Mesothelial cell of epicardium (in vitro differentiated cells): ENCODE results near the gene CLDN16. TPM values are rescaled to one million over a fixed set of nuclear protein-coding genes. Genes with fewer than 3 reads are reported as not detected.
A peak's percentile ranks its signal among the peaks of the same experiment; 100 is the strongest.

Experiments
- DNase-seq, 2 experiments: peaks; one replicate each; pipeline ENCODE4 v3.0.0; 2021; ENCODE audit warnings: low spot score in 2 of 2; ENCODE audit not compliant: unreplicated experiment in 2 of 2
- H3K27ac Mint-ChIP-seq: 2 replicates; pipeline ENCODE4 v1.8.0; 2021; ENCODE audit warnings: mixed read lengths
- H3K27me3 Mint-ChIP-seq: 2 replicates; pipeline ENCODE4 v1.8.0; 2021; ENCODE audit warnings: low read depth, mixed read lengths
- H3K36me3 Mint-ChIP-seq: 2 replicates; pipeline ENCODE4 v1.8.0; 2021; ENCODE audit warnings: mixed read lengths
- H3K4me1 Mint-ChIP-seq: 2 replicates; pipeline ENCODE4 v1.8.0; 2021; ENCODE audit warnings: mixed read lengths
- H3K4me3 Mint-ChIP-seq: 2 replicates; pipeline ENCODE4 v1.8.0; 2021; ENCODE audit warnings: mild to moderate bottlenecking, moderate library complexity, mixed read lengths
- H3K9me3 Mint-ChIP-seq: 2 replicates; pipeline ENCODE4 v1.8.0; 2021; ENCODE audit warnings: mixed read lengths
- total RNA-seq: library from RNA; stranded (reverse); gene quantifications from 3 replicates; pipeline ENCODE4 v1.2.1, GENCODE V29; 2021
- TF ChIP-seq, protein P1 (sequence below): fragments of 200-600 bp; sonication (generic); IDR thresholded peaks from one replicate; pipeline ENCODE4 v1.5.0; 2021; ENCODE audit warnings: antibody characterized with exemption; ENCODE audit not compliant: unreplicated experiment

CLDN16 gene
- total RNA-seq, 1 donor from 2014 or later: 0.11 TPM

DNA sequence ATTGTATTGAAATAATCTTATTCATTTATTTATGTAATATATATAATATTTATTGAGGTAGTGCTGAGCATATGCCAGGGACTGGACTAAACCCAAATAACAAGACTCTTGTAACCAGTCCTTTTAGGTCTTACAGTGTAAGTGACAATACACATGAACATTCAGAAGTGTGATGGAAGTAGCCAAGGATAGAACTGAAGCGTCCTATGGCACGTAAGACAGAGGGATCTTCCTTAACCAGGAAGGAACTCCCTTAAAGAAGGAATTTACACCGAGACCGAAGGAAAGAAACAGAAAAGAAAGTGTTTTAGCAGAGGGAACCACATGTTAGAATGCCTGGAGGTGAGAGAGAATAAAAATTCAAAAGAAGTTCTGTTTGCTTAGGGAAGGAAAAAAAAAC lies 42.1 kb upstream of the CLDN16 start:
- Mint-ChIP-seq H3K27ac (peak overlapping the region; percentile 16), H3K4me3 (no peak overlapping the region), H3K36me3 (peaks cover 3% of the 10 kb centered on the region), H3K4me1 (peaks cover 14% of the 10 kb centered on the region), H3K9me3 (peaks cover 27% of the 10 kb centered on the region), H3K27me3 (no peaks in the 10 kb centered on the region)
- TF ChIP-seq, protein P1, sequence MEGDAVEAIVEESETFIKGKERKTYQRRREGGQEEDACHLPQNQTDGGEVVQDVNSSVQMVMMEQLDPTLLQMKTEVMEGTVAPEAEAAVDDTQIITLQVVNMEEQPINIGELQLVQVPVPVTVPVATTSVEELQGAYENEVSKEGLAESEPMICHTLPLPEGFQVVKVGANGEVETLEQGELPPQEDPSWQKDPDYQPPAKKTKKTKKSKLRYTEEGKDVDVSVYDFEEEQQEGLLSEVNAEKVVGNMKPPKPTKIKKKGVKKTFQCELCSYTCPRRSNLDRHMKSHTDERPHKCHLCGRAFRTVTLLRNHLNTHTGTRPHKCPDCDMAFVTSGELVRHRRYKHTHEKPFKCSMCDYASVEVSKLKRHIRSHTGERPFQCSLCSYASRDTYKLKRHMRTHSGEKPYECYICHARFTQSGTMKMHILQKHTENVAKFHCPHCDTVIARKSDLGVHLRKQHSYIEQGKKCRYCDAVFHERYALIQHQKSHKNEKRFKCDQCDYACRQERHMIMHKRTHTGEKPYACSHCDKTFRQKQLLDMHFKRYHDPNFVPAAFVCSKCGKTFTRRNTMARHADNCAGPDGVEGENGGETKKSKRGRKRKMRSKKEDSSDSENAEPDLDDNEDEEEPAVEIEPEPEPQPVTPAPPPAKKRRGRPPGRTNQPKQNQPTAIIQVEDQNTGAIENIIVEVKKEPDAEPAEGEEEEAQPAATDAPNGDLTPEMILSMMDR: no peak
- no peak for DNase-seq

DNA sequence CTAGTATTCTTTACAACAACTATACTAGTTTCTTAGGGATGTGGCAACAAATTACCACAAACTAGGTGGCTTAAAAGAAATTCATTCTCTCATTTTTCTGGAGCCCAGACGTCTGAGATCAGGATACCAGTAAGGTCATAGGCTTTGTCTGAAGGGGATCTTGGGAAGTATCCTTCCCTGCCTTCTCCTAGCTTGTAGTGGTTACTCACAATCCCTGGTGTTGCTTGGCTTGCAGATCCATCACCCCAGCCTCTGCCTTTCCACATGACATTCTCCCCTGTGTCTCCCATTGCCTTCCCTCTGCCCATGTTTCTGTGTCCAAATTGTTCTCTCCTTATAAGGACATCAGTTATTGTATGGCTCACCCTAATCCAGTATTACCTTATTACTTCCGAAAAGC lies 41.4 kb upstream of the CLDN16 start:
- peaks cover 3% of the 10 kb centered on the region for H3K36me3 Mint-ChIP-seq
- no peak overlapping the region for H3K4me3 Mint-ChIP-seq
- H3K9me3 Mint-ChIP-seq: peaks cover 27% of the 10 kb centered on the region
- no peak overlapping the region for H3K27ac Mint-ChIP-seq
- no peaks in the 10 kb centered on the region for H3K27me3 Mint-ChIP-seq
- TF ChIP-seq, protein P1: no peak
- no peak for DNase-seq
- peaks cover 14% of the 10 kb centered on the region for H3K4me1 Mint-ChIP-seq

DNA sequence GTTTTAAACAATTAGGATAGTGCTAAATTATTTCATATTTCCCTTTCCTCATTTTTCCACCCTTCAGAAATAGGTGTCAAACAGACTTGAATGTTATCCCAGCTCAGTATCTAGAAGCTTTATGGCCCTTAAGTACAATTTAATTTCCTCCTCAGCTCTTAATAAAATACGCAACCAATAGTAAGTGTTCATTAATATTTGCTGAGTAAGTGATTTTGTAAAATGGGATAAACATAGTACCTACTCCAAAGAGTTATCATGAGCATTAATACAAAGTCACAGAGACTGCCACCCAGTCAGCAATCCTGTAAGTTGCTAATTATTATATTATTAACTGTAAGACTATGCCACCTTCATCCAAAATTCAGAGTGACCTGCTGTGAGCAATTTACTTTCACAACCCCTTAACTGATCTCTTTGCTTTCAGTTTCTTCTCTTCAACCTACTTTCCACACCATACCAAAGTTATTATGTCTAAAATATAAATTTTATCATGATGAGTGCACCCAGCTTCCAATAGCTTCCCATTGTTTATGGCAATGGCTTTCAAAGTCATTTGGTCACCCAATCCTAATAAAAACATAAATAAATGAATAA lies 35.0 kb upstream of the CLDN16 start:
- Mint-ChIP-seq H3K36me3 (no peaks in the 10 kb centered on the region), H3K27ac (no peak overlapping the region)
- TF ChIP-seq, protein P1: no peak

DNA sequence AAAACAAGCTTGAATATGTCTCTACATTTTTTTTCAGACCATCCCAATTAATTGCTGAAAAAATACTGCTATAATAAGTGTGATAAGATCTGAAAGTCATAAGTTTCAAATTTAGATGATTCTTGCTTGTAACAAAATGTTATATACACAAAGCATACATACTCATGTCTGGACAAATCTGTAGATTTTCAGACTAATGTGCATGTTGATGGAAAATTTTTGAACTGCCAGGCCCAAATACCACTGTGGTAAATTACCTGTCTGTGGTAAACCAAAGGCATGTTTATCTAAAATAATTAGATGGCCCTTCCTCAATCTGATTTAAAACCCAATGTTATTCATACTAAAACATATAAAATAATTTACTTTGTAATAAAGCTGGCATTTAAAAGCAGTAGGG lies 31.7 kb upstream of the CLDN16 start:
- Mint-ChIP-seq H3K27me3 (no peaks in the 10 kb centered on the region), H3K27ac (no peak overlapping the region), H3K9me3 (peaks cover 7% of the 10 kb centered on the region), H3K4me1 (peaks cover 3% of the 10 kb centered on the region), H3K4me3 (no peak overlapping the region), H3K36me3 (no peaks in the 10 kb centered on the region)
- DNase-seq: no peak
- TF ChIP-seq, protein P1: no peak

More for the DNA sequence above, 35.0 kb upstream of the CLDN16 start:
- no peak overlapping the region for H3K4me3 Mint-ChIP-seq
- H3K27me3 Mint-ChIP-seq: no peaks in the 10 kb centered on the region
- no peaks in the 10 kb centered on the region for H3K4me1 Mint-ChIP-seq
- no peak for DNase-seq
- H3K9me3 Mint-ChIP-seq: peaks cover 19% of the 10 kb centered on the region

DNA sequence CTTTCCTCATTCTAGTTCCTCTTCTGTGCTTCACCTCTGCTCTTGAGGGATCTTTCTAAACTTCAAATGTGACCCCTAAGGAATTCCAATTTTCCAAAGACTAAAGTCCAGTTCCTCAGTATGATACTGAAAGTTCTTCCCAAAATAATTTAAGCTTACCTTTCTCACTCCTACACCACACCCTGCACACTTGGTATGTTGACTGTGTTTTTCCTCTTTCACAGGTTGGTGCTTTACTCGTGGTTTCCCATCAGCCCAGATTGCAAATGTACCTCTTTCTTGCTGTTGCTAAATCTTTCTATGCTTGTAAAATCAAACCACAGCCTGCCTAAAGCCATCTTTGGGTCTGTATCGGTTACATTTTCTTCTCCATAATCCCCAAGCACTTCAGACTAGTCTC lies 30.5 kb upstream of the CLDN16 start:
- DNase-seq: no peak
- no peaks in the 10 kb centered on the region for H3K36me3 Mint-ChIP-seq
- no peaks in the 10 kb centered on the region for H3K27me3 Mint-ChIP-seq
- peaks cover 12% of the 10 kb centered on the region for H3K4me1 Mint-ChIP-seq
- H3K9me3 Mint-ChIP-seq: peaks cover 7% of the 10 kb centered on the region
- TF ChIP-seq, protein P1: no peak
- H3K4me3 Mint-ChIP-seq: no peak overlapping the region
- H3K27ac Mint-ChIP-seq: no peak overlapping the region

DNA sequence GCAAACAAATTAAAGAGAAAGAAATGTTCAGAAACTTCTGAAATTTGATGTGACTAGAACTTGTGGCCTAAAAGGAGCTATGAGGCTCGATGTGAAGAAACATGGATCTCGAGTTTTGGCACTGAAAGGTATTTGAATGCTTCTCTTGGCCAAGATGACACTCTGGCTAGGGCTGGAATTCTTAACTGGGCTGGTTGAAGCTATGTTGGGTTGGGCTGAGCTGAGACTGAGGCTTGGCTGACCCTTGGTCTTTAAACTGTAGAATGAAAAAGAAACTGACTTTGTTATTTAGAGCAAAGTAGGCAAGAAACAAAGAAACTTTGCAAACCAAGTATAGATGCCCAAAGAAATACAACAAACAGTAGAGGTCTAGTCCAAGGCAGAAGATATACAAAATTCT lies 28.1 kb upstream of the CLDN16 start:
- H3K9me3 Mint-ChIP-seq: no peaks in the 10 kb centered on the region
- no peak for DNase-seq
- no peaks in the 10 kb centered on the region for H3K36me3 Mint-ChIP-seq
- TF ChIP-seq, protein P1: no peak
- H3K27ac Mint-ChIP-seq: peak overlapping the region; percentile 9
- no peak overlapping the region for H3K4me3 Mint-ChIP-seq
- peaks cover 14% of the 10 kb centered on the region for H3K4me1 Mint-ChIP-seq
- H3K27me3 Mint-ChIP-seq: no peaks in the 10 kb centered on the region
